CD4-positive, alpha-beta T cell treated with Interferon alpha-2 for 1 hour (primary cell): ENCODE data around the gene AMER1.

ENCODE experiments used
- DNase-seq, 2 donors: peaks; one replicate each; pipeline ENCODE4 v3.0.0-alpha.2; 2020 to 2022

AMER1 gene

GRCh38 chrX:64182208-64182607, 23.3 kb downstream of the AMER1 start:
- DNase-seq, result no peak

GRCh38 chrX:64176876-64177275, 28.6 kb downstream of the AMER1 start:
- no peak for DNase-seq

DNA sequence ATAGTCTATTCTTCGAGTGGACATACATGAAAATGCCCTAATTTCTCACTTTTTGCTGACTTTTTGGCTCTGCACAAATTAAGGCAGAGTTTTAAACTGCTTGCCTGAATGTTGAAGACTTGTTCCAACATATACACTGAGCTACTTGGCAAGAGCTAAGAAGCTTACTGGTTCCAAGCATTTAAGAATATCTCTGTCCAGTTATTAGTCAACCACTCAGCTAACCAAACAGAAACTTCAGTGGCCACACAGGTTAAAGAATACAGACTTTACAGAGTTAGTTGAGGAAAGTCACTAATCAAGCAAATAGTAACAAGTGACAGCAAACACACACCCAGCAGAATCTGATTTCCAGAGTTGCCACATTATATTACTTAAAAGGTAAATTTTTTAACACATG, 35.5 kb downstream of the AMER1 start:
- no peak for DNase-seq

GRCh38 chrX:64152857-64153256, 52.7 kb downstream of the AMER1 start:
- no peak for DNase-seq

DNA sequence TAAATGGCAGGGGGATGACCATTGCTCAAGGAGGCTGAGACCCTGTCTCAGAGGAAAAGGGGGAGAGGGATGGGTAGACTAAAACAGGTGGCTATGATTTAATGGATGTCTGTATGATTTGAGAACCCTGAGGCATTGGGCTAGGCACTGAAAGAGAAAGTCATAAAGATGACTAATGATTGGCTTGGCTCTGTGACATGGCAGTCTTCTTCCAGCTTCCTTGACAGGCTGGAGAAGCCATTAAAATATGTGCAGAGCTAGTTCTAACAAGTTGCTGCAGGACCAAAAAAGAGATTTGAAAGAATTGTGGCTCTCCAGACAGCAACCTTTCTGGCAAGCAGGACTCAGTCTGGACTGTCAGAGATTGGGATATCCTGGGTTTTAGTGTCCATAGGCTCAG, 53.6 kb downstream of the AMER1 start:
- DNase-seq, result no peak

GRCh38 chrX:64150775-64151174, 54.7 kb downstream of the AMER1 start:
- DNase-seq, result no peak
